ENCODE results near the gene LDLRAD3. TPM values are rescaled to one million over a fixed set of nuclear protein-coding genes. Genes with fewer than 3 reads are reported as not detected.

LDLRAD3 gene
- total and polyA plus RNA-seq, 3 donors from 2014 or later: 7.1 to 14.6 (median 12.0) TPM

- H3K4me1 ChIP-seq: peaks cover 8% of the 10 kb centered on the region
- H3K27ac ChIP-seq: no peak overlapping the region
- no peak for DNase-seq
- no peaks in the 10 kb centered on the region for H3K9me3 ChIP-seq
- H3K27me3 ChIP-seq: no peaks in the 10 kb centered on the region
- WGBS, 2 donors: 76 to 89% methylated on average over 1 of the region's 1 CpG
- no peaks in the 10 kb centered on the region for H3K36me3 ChIP-seq (ENCODE audit: low read depth, missing control alignments)
- TF ChIP-seq CTCF (IDR thresholded peaks at IDR 0.05): no peak
- TF ChIP-seq POLR2A (IDR thresholded peaks at IDR 0.05): no peak
- intact Hi-C loops (cut with DNase I; ENCODE audit: low total_unique reads): no loop called here
- H3K4me3 ChIP-seq: no peak overlapping the region
These were observed 80.9 kb downstream of the LDLRAD3 start for GRCh38 chr11:36024716-36025115.

GRCh38 chr11:36026315-36026968 is 82.6 kb downstream of the LDLRAD3 start:
- TF ChIP-seq CTCF (IDR thresholded peaks at IDR 0.05): no peak
- TF ChIP-seq POLR2A (IDR thresholded peaks at IDR 0.05): no peak
- 96 to 98% methylated on average over 6 of the region's 6 CpGs for WGBS, 2 donors
- intact Hi-C loops (cut with DNase I; ENCODE audit: low total_unique reads): no loop called here
- Histone ChIP-seq H3K27ac (no peak overlapping the region), H3K36me3 (ENCODE audit: low read depth, missing control alignments) (no peaks in the 10 kb centered on the region), H3K9me3 (no peaks in the 10 kb centered on the region), H3K27me3 (no peaks in the 10 kb centered on the region), H3K4me1 (peaks cover 8% of the 10 kb centered on the region), H3K4me3 (no peak overlapping the region)
- no peak for DNase-seq

GRCh38 chr11:36027731-36028130 is 83.9 kb downstream of the LDLRAD3 start:
- no peaks in the 10 kb centered on the region for H3K36me3 ChIP-seq (ENCODE audit: low read depth, missing control alignments)
- WGBS, 2 donors: 43 to 63% methylated on average over 4 of the region's 4 CpGs
- intact Hi-C loops (cut with DNase I; ENCODE audit: low total_unique reads): no loop called here
- TF ChIP-seq CTCF (IDR thresholded peaks at IDR 0.05) (no peak), POLR2A (IDR thresholded peaks at IDR 0.05) (no peak)
- no peak overlapping the region for H3K4me3 ChIP-seq
- no peak overlapping the region for H3K27ac ChIP-seq
- no peak for DNase-seq
- H3K27me3 ChIP-seq: no peaks in the 10 kb centered on the region
- no peaks in the 10 kb centered on the region for H3K9me3 ChIP-seq
- H3K4me1 ChIP-seq: peaks cover 8% of the 10 kb centered on the region

- Histone ChIP-seq H3K27me3 (no peaks in the 10 kb centered on the region), H3K4me3 (no peak overlapping the region), H3K4me1 (peaks cover 5% of the 10 kb centered on the region), H3K9me3 (no peaks in the 10 kb centered on the region), H3K36me3 (ENCODE audit: low read depth, missing control alignments) (no peaks in the 10 kb centered on the region), H3K27ac (no peak overlapping the region)
- no peak for TF ChIP-seq CTCF (IDR thresholded peaks at IDR 0.05)
- 80 to 84% methylated on average over 4 of the region's 4 CpGs for WGBS, 2 donors
- DNase-seq: no peak
- intact Hi-C loops (cut with DNase I; ENCODE audit: low total_unique reads): no loop called here
These were observed 85.8 kb downstream of the LDLRAD3 start for GRCh38 chr11:36029616-36030015.

- DNase-seq: no peak
- intact Hi-C loops (cut with DNase I; ENCODE audit: low total_unique reads): no loop called here
- H3K27ac ChIP-seq: no peak overlapping the region
- H3K4me1 ChIP-seq: no peaks in the 10 kb centered on the region
- H3K4me3 ChIP-seq: no peak overlapping the region
- no peaks in the 10 kb centered on the region for H3K9me3 ChIP-seq
- no peaks in the 10 kb centered on the region for H3K36me3 ChIP-seq (ENCODE audit: low read depth, missing control alignments)
- 43 to 63% methylated on average over 1 of the region's 1 CpG for WGBS, 2 donors
- no peak for TF ChIP-seq CTCF (IDR thresholded peaks at IDR 0.05)
- TF ChIP-seq POLR2A (IDR thresholded peaks at IDR 0.05): no peak
- H3K27me3 ChIP-seq: no peaks in the 10 kb centered on the region
These were observed 86.9 kb downstream of the LDLRAD3 start for GRCh38 chr11:36030731-36031281.
